NCI-H2171 (cell line): ENCODE measurements around the gene LRRC46.

Source experiments
- DNase-seq: peaks from one replicate; lab custom pipeline; 2025; lab: John Stamatoyannopoulos, UW

Gene LRRC46

DNA sequence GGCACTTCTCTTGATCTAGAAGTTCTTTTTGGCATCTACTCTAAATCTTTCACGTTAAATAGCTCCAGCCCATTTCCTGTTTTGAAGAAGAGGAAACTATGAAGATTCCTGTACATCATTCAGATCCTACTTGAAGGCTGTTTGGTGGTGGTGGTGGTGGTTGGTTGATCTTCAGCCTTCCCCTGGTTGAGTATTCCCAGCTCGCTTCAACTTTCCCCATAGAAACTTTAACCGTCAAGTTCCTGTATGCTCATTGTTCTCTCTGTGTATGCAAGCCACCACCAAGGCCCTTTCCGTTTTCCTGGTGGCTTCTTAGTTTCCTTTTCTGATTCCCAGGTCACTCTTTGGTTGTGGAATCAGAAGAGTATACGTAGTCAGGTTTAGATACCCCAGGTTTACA, 3.3 kb downstream of the LRRC46 start:
- DNase-seq: no peak

DNA sequence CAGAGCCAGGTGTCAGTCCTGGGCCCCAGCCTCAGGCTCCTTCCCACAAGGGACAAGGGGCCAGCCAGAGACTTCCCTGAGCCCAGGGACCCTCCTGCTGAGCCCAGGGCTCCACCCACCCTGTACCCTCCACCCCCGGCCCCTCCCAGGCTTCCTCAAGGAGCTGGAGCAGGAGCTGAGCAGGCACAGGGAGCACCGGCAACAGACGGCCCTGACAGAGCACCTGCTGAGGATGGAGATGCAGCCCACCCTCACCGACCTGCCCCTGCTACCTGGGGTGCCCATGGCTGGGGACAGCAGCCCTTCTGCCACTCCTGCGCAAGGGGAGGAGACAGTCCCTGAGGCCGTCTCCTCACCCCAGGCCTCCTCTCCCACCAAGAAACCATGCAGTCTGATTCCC, 5.1 kb downstream of the LRRC46 start:
- DNase-seq: no peak

DNA sequence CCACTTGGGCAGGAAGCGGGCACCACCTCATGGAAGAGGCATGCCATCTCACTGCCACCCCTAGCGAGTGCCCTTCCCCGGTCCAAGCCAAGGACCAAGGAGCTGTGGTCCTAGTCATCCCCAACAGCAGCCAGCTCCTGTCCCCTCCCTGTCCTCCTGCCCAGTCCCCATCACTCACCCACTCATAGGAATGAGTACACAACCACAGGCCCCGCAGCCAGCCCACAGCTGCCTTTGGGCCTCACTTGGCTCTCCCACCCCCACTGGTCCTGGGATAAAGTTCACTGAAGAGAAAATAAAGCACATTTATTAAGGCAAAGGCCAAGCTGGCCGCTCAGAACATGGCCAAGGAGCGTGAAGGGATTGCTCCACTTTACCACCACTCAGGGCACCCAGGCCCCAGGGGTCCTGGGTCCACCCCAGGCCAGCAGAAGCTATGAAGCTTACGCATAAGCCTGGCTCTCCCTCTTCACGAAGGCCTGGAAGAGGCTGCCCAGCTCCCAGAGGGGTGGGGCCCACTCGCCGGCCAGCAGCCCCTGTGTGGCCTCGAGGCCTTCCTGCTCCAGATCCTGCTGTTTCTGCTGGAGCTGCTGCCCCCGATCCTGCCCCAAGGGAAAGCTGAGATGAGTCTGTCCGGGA, 6.0 kb downstream of the LRRC46 start:
- no peak for DNase-seq

DNA sequence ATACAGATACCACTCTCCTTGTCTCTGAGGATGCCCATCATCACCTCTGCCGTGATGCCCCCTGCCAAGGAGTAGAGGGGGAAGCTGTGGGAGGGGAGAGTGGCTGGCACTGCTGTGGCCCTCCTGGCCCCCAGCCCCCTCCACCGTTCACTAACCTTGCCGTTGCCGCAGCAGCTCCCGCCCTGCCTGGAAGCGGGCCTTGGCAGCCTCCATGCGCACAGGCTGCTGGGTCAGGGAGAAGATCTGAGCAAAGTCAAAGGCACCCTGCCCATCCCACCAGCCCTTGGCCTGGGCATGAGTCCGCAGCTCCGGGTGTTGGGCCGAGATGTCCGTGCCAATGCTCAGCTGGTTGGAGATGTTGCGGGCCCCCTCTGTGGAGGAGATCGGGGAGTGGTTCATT, 7.2 kb downstream of the LRRC46 start:
- no peak for DNase-seq

DNA sequence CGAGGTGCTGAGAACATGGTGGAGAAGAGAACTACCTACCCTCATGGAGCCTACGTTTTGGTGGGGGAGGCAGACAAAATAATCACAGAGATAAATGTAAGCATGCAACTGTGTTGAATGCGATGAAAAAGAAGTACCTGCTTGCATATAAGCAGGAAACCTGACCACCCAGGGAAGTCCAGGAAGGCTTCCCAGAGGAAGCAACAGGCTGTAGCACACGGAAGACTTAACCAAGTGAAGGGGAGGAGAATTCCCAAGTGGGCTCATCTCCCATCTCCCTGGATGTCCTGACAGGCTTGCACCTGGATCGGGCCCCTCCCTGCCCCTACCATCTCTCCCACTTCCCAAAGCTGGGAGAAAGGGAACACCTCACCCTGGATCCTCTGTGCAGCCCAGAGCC, 7.6 kb downstream of the LRRC46 start:
- no peak for DNase-seq

DNA sequence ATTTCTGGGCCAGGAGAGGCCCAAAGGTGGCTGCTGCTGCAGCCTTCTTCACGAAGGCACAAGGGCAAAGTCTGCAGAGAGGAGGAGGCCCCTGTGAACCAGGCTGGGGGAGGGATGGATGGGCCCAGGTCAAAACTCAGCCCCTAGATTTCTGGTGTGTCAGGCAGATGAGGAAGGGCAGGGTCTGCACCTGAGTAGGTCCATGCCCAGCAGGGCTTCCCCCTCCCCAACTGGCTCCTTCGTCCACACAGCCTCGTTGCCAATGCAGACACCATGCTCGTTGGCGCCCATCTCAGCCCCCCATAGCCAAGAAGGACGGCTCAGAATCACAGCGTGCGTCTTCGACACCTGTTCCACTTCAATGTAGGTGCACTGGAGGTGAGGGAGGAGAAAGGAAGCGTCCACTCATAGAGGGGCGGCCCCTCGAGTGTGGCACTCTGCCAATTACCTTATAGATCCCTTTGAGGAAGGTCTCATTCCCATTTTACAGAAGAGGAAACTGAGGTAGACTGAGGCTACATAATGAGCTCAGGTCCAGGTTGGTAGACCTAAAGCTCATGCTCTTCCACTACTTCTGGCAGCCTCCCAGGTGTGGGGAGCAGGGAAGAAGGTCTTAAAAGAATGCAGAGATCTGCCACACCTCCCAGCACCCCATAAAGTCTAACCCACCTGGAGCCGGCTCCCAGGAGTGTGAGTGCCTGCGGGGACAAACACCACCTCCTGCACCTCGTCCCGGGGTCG, 8.7 kb downstream of the LRRC46 start:
- DNase-seq: no peak

DNA sequence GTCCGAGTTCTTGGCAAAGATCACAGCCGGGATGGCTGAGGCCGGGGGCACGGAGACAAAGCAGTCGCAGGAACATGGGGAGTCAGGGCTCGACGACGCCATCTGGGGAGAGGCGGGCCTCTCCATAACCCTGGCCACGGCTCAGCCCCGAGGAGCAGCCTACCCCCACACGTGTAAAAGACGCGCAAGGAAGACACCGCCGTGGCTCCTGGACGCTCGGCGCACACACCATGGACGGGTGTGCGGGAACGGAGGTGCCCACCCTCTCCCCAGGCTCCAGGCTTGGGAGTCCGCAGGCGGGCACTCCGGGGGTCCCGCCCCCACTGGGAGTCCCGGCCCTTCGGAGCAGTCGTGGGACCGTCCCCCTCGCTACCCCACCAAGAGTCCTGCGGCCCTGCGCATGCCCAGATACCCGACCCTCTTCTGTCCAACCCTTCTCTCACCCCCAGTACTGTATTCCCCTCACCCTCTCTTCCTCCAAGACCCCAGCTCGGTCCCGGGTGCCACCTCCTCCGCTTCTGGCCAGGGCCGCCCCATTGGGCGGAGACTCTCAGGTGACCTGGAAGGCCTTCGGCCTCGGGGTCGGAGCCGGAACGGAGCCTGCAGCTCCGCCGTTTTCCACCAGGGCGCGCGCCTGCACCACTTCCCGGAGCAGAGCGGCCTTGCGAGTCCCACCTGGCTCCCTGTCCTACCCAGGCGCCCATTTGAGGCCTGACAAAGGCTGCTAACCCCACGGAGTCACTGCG, 9.4 kb downstream of the LRRC46 start, which contains the start of gene SCRN2:
TSS of gene SCRN2 (minus strand) at position 532 of the 746 bp plus-strand sequence. CDS start at position 102, 430 bp downstream.
- DNase-seq: peak; percentile 75

DNA sequence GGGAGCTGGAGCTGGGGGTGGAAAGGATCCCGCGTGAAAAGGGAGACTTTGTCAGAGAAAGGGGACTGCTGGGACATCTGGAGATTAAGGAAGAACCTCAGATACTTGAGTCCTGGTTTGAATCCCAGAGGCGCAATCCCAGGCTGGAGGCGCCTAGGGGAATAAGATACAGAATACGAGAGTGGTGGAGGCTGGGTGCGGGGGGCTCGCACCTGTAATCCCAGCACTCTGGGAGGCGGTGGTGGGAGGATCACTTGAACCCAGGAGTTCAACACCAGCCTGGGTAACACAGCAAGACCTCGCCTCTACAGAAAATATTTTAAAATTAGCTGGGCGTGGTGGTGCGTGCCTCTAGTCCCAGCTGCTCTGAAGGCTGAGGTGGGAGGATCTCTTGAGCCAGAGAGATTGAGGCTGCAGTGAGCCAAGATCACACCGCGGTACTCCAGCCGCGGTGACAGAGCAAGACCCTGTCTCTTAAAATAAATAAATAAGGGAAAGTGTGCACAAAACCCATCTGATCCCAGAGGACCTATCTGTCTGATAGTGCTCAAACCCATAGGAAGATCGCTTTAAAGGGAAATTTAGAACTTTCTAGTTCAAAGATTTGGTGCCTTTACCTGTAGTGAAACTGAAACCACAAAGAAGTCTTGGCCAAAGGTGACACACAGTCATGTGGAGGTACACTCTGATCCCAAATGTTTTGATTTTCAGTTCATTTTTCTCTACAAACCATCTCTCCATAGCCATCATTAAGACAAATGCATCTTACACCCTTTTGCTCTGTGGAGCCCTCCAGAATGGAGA, 10.2 kb downstream of the LRRC46 start:
- peak; percentile 51 for DNase-seq

DNA sequence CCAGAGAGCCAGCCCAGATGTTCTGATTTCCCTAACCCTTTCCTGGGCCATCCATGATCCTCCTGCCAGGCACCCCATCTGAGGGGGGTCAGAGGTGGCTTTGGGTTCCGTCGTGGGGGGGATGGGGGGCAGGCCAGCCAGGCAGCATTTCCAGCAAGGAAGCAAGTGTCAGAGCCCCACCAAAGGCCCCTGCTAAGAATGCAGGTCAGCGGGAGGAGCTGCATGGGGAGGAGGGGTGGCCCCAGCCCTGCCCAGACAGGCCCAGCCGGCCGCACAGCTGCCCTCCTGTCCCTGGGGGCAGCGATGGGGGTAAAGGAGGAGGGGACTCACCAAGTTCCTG, 11.9 kb downstream of the LRRC46 start:
- no peak for DNase-seq

DNA sequence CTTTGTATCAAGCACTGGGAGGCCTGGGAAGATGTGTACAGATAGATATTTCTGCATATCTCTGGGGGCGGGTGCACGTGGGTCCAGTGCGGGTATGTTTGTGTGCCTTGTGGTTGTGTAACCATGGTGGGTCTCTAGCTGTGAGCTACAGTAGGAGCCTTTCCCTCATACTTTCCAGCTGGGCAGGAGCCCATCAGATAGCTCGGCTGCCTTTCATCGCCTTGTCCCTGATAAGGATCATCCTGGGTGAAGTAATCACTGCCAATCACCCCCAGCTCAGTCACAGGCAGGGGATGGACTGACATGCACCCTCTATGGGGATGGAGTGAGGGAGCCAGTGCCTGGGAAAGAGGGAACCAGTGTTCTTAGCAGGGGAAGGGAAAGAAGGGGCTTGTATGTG, 12.8 kb downstream of the LRRC46 start:
- no peak for DNase-seq

DNA sequence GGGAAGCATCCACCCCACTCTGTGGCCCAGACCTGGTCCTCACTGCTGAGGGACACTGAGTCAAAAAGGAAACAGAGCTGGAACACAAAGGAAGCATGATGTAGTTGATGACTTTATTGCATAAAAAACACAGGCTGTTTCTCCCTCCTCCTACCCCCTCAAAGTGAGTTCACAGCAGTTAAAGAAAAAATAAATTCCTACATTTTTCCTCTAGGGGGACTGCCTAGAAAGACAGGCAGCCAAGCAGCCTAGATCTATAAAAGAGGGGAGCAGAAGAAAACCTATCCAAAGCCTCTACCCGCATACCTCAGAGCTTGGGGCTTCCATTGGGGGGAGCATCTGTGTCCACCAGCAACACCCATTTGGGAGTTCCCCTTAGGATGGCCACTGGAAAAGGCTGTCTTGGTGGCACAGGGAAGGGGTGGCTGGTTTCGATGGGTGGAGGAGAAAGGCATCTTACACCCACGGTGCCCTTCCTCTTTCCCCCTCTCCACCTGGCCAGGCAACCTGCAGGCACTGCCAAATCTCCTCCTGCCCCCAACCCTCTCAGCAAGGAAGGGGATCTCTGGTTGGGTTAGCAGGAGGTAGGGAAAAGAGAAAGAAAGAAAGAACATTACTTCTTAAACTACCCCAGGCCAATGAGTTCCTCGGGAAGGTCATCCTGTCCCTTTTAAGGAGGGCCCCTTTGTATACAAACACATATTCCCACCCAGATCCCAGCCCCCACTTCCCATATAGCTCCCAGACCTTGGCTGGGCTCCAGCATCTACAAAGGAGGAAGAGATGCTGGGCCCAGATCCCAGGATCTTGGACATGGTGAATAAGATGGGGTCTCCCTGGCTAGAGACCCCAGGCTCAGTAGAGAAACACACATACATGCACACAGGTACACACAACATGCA, 13.6 kb downstream of the LRRC46 start:
- no peak for DNase-seq

DNA sequence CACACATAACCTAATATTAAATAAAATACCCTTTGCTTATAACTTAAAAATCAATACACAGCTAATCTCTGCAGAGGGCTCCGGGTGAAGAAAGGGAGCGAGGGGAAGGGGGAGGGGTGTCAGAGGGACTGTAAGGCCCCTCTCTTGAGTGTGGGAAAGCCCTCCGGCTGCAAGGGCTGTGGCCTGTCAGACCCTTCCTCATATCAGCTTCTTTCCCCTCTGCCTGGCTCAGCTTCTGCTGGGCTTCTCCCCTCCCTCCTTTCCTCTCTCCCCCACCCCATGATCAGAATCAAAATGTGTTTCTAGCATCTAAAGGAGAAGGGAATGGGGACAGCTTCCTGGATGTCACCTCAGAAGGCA, 14.2 kb downstream of the LRRC46 start:
- no peak for DNase-seq

DNA sequence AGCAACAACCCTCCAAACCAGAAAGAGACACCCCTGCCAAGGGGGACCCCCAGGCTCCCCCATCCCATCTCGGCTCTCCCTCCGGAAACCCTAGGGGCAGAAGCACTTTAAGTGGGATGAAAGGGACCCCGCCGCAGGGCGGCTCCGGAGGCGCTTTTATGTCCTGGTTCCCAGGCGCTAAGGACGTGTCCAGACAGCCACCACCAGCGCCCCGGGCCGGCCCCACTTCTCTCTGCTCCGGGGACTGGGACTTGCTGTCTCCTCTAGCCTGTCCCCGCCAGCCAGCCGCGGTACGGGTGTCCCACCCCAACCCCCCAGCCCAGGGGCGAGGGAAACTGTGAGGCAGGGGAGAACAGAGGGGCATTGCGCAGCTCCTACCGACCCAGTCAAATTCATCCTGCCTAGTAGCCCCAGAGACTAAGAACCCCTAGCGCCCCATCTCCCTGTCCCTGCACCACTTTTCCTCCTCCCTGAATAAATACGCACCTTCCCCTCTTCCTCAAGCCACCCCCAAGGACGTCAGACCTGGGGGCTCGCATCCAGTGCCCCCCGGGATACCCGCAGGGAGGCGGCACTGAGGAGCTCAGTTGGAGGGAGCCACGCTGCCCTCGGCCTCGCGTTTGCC, 15.4 kb downstream of the LRRC46 start:
- DNase-seq: no peak

DNA sequence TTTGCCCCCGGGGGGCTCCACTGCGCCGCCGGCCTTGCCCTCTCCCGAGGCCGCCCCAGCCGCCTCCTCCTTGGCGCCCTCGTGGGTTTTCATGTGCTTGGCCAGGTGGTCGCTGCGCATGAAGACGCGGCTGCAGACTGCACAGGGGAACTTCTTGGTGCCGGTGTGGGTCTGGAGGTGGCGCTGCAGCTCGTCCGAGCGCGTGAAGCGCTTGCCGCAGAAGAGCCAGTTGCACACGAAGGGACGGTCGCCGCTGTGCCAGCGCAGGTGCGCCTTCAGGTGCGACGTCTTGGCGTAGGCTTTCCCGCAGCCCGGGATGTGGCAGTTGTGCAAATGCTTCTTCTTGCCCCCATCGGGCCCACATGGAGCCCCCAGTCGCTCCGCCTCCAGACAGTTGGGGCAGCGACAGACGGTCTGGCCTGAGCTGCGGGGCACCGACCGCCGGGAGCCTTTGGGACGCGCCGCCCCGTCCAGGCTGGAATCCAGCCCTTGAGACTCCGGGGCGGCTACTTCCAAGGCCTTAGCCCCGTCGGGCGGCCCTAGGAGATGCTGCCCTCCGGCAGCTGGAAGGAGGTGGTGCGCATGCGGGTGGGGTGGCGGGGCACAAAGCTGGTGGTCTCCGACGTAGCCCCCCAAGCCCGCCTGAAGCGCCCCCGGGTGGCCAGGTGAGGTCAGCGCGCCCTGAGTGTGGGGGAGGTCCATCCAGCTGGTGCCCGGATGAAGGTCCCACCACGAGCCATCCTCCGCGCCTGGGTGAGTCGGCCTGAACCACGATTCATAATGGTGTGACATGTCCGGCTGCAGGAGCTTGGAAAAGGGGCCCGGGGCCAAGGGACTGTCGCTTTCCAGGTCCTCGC, 16.1 kb downstream of the LRRC46 start:
- DNase-seq: no peak

DNA sequence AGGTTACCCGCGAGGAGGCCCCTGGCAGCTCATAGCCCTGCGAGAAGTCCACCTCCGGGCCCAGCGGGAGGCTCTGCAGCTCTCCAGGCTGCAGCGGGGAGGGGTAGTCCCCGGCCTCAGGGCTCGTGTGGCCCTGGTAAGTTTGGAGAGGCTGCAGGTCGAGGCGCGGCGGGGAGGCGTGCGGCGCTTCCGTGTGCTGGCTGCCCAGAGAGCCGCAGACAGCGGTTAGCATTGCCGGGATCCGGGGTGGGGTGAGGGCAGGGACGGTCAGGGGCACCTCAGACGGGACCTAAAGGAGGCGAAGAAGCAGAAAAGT, 16.7 kb downstream of the LRRC46 start:
- no peak for DNase-seq

DNA sequence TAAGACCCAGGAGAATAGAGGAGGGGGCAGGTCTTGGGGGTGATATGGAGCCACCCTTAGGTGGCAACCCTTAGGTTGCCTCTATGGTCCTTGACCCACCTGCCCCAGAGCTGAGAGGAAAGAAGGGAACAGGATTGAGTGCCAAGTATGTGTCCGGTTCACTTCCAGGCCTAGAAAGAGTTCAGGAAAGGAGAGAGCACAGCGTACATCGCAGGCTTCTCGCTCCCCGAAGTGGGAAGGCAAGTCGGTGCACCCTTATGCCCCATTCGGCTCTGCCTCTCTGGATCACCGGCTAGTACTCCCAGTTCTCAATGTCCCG, 18.9 kb downstream of the LRRC46 start:
- no peak for DNase-seq

DNA sequence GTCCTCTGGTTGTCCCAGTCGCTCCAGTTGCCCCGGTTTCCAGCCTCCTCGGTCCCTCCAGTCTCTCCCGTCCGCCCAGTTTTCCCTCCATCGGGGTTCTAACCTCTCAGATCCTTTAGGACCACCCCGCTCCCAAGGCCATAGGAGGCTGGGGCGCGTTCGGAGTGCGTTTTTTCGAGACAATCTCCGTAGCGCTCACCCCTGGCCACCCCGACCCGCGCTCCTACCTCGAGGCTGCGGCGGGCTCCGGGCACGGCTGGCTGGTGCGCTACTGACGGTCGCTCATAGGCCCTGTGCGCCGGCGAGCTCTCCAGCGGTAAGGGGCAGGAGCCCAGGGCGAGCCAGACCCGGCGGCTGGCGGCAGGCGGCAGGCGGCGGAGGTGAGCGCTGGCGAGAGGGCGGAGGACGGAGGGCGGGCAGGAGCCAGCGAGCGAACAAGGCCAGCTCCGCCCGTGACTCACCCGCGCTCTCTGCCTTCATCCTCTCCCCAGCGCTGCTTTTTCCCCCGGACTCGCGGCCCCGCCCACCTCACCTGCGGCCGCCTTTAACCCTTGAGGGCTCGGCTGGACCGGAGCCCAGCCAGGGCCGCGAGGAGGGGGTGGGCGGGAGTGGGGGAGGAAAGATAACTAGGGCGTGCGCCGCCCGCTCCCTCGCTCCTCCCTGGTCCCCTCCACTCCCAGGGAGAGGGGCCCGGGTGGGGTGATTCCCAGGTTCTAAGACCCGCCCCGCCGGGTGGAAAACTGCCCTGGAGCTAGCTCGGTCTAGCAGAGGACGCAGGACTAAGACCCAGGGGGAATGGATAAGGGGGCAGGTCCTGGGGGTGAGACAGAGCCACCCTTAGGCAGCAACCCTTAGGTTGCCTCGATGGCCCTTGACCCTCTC, 19.5 kb downstream of the LRRC46 start, which contains the start of gene SP6:
TSS of gene SP6 (minus strand) at position 472 of the 882 bp plus-strand sequence. CDS start 2,734 bp downstream, outside the sequence.
- DNase-seq: peak; percentile 69

DNA sequence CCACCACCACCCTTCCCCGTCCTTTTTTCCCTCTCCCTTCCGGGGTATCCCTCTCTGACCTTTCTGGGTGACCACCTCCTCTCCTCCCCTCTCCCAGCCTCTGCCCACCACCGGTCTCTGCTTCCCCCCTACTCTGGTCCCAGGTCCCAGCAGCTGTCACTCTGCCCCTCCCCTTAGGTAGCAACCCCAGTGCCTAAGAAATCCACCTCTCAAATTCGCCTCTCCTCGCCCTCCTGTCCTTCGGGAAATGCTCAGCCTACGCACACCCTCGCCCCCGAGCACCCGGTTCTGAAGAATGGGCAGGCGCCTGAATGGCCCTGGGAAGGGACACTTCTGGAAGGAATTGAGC, 20.3 kb downstream of the LRRC46 start:
- DNase-seq: no peak
